Adrenal gland (tissue), 5 donors: ENCODE measurements around the gene KHK.

Source experiments
- POLR2A ChIP-seq, 2 donors: fragments of 450-650 bp; IDR thresholded peaks; one replicate each; pipeline ENCODE4 v1.6.1; 2017; ENCODE audit warnings: antibody characterized with exemption in 2 of 2, mild to moderate bottlenecking in 2 of 2, moderate library complexity in 1 of 2
- TF ChIP-seq, protein P1 (sequence below), 6 experiments: fragments of 450-650 bp in 4 of 6; fragments of 200-600 bp in 2 of 6; sonication (generic) in 1 of 6; IDR thresholded peaks; 1 replicate in 5 of 6; 2 replicates in 1 of 6; pipeline versions ENCODE4 v1.5.1 to v1.8.0; 2016 to 2021; ENCODE audit warnings: antibody characterized with exemption in 6 of 6, mild to moderate bottlenecking in 2 of 6, moderate library complexity in 1 of 6
- donor health status: DM: no; HTN: no; CAD: no.

DNA sequence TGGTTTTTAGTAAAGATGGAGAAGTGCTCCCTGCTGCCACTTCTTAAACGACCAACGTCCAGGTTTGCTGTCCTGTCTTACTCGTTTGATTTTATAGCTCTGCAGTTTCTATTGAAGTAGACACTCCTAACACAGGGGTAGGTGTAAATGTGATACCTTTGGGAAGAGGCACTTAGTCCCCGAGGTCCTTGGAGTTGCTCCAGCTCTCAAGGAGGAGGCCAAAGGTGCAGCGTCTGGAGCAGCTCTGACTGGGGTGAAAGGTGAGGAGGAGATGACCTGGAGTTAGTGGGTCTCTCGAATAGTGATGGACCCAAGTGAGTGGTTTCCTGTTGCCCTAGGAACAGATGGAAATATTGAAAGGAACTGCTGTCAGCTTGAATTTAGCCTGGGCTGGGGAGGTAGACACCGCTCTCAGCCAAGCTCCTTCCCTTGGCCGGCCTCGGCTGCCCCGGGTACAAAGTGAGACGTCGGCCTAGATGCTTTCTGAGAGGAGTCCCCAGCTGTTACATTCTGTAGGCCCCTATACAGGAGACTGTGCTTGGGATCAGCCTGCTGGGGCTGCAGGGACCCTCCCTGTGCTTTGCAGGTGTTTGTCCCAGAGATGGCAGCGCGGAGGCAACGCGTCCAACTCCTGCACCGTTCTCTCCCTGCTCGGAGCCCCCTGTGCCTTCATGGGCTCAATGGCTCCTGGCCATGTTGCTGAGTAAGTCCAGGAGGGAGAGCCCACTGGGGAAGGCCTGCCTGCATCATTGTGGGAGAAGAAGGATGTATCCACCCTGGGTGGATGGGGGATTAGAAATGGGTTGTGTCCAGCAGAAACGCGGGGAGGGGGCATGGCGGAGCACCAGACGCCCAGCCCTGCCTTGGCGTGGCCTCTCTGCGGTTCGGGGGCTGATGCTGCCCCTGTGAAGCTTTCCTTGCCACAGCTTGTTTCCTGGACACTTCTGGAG lies 5.4 kb downstream of the KHK start:
- TF ChIP-seq, protein P1, sequence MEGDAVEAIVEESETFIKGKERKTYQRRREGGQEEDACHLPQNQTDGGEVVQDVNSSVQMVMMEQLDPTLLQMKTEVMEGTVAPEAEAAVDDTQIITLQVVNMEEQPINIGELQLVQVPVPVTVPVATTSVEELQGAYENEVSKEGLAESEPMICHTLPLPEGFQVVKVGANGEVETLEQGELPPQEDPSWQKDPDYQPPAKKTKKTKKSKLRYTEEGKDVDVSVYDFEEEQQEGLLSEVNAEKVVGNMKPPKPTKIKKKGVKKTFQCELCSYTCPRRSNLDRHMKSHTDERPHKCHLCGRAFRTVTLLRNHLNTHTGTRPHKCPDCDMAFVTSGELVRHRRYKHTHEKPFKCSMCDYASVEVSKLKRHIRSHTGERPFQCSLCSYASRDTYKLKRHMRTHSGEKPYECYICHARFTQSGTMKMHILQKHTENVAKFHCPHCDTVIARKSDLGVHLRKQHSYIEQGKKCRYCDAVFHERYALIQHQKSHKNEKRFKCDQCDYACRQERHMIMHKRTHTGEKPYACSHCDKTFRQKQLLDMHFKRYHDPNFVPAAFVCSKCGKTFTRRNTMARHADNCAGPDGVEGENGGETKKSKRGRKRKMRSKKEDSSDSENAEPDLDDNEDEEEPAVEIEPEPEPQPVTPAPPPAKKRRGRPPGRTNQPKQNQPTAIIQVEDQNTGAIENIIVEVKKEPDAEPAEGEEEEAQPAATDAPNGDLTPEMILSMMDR (IDR thresholded peaks at IDR 0.05): no peak
- TF ChIP-seq POLR2A (IDR thresholded peaks at IDR 0.05): no peak
